Ascending aorta (tissue), 2 donors: ENCODE data around the gene PLCG2. TPM values are rescaled to one million over a fixed set of nuclear protein-coding genes. Genes with fewer than 3 reads are reported as not detected.

ENCODE experiments used
- DNase-seq, 2 donors: peaks; one replicate each; pipeline ENCODE4 v3.0.0-alpha.2; 2019; ENCODE audit warnings: low spot score in 2 of 2
- H3K27ac ChIP-seq, 2 donors: fragments of 200-600 bp; sonication (generic); one replicate each; pipeline ENCODE4 v1.5.1; 2016 to 2017; ENCODE audit warnings: mild to moderate bottlenecking in 1 of 2
- H3K27me3 ChIP-seq: fragments of 200-600 bp; sonication (generic); one replicate; pipeline ENCODE4 v1.5.1; 2017
- H3K36me3 ChIP-seq, 2 donors: fragments of 200-600 bp; sonication (generic); one replicate each; pipeline ENCODE4 v1.5.1; 2016
- H3K4me1 ChIP-seq, 2 donors: fragments of 200-600 bp; sonication (generic); one replicate each; pipeline ENCODE4 v1.5.1; 2016 to 2017; ENCODE audit warnings: mild to moderate bottlenecking in 1 of 2
- H3K4me3 ChIP-seq, 2 donors: fragments of 200-600 bp; sonication (generic); one replicate each; pipeline ENCODE4 v1.5.1; 2016 to 2017; ENCODE audit warnings: mild to moderate bottlenecking in 1 of 2
- H3K9me3 ChIP-seq, 2 donors: fragments of 200-600 bp; sonication (generic); one replicate each; pipeline ENCODE4 v1.5.1; 2016
- intact Hi-C: fragments of 100-400 bp; cut with DNase I; formaldehyde crosslinking; loops from one replicate; pipeline ENCODE4 v1.15.1; 2023
- total RNA-seq: library from RNA; depleted of rRNA; stranded (reverse); fragments of >200 nt; gene quantifications from one replicate; pipeline ENCODE4 v1.1.0, GENCODE V29; 2016
- TF ChIP-seq, protein P1 (sequence below), 3 experiments: fragments of 200-600 bp in 2 of 3; fragments of 450-650 bp in 1 of 3; sonication (generic) in 2 of 3; IDR thresholded peaks; one replicate each; pipeline ENCODE4 v1.5.1; 2016 to 2019; ENCODE audit warnings: antibody characterized with exemption in 3 of 3, mild to moderate bottlenecking in 1 of 3, moderate library complexity in 1 of 3

Gene PLCG2
- total RNA-seq, 1 donor from 2014 or later, result 34.2 TPM

DNA sequence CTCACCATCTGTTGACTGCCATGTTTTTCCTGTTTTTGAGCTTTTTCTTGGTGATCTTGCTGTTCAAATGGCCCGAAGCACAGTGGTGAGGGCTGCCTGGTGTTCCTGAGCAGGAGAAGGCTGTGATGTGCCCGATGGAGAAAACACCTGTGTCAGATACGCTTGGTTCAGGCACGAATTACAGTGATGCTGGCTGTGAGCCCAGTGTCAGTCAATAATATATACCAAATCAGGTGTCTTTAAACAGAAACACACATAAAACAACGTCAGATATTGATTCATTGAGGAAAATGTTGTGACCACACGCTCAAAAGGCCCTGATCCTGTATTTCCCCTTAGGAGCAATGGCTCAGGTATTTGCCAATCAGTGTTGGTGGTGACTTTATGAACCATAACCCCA lies 120.5 kb downstream of the PLCG2 start:
- TF ChIP-seq, protein P1, sequence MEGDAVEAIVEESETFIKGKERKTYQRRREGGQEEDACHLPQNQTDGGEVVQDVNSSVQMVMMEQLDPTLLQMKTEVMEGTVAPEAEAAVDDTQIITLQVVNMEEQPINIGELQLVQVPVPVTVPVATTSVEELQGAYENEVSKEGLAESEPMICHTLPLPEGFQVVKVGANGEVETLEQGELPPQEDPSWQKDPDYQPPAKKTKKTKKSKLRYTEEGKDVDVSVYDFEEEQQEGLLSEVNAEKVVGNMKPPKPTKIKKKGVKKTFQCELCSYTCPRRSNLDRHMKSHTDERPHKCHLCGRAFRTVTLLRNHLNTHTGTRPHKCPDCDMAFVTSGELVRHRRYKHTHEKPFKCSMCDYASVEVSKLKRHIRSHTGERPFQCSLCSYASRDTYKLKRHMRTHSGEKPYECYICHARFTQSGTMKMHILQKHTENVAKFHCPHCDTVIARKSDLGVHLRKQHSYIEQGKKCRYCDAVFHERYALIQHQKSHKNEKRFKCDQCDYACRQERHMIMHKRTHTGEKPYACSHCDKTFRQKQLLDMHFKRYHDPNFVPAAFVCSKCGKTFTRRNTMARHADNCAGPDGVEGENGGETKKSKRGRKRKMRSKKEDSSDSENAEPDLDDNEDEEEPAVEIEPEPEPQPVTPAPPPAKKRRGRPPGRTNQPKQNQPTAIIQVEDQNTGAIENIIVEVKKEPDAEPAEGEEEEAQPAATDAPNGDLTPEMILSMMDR (IDR thresholded peaks at IDR 0.05), result no peak
- intact Hi-C loops, result no loop called here
- Histone ChIP-seq H3K4me1 (no peaks in the 10 kb centered on the region), H3K27me3 (no peaks in the 10 kb centered on the region), H3K27ac (no peak overlapping the region), H3K36me3 (no peaks in the 10 kb centered on the region), H3K9me3 (no peaks in the 10 kb centered on the region), H3K4me3 (no peak overlapping the region)
- no peak for DNase-seq

DNA sequence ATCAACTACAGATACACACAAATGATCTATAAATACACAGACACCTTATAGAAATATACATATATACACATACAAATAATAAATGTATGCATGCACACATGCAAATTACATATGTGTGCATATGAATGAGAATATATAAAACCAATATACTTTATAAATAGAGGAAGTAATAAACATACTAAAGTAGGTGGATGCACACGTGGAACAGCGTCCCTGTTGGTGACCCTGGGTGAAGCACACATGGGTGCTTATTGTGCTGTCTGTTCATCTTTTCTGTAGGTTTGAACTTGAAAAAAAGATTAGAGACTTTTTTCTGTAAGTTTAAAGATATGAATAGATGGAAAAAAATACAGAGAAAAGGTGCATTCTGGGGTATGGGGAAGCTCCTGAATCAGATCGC lies 120.9 kb downstream of the PLCG2 start:
- TF ChIP-seq, protein P1 (IDR thresholded peaks at IDR 0.05), result no peak
- H3K27me3 ChIP-seq, result no peaks in the 10 kb centered on the region
- no peaks in the 10 kb centered on the region for H3K36me3 ChIP-seq
- no peak overlapping the region for H3K27ac ChIP-seq
- H3K9me3 ChIP-seq, result no peaks in the 10 kb centered on the region
- H3K4me3 ChIP-seq, result no peak overlapping the region
- DNase-seq, result no peak
- intact Hi-C loops, result no loop called here
- H3K4me1 ChIP-seq, result no peaks in the 10 kb centered on the region

DNA sequence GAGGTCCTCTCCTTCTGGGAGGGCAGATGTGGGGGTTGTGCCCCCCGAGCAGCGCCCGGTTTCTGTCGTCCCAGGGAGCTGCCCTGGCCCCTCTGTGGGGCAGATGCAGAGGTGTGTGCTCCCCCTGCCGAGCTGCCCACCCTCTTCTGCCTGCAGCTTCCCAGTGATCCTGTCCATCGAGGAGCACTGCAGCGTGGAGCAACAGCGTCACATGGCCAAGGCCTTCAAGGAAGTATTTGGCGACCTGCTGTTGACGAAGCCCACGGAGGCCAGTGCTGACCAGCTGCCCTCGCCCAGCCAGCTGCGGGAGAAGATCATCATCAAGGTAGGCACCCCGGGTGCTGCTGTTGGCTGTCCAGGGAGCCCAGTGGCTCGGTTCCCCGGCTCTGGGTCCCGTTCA lies 121.4 kb downstream of the PLCG2 start:
- Histone ChIP-seq H3K9me3 (no peaks in the 10 kb centered on the region), H3K36me3 (no peaks in the 10 kb centered on the region), H3K27ac (no peak overlapping the region), H3K4me3 (no peak overlapping the region), H3K27me3 (no peaks in the 10 kb centered on the region), H3K4me1 (no peaks in the 10 kb centered on the region)
- no peak for DNase-seq
- intact Hi-C loops, result no loop called here
- TF ChIP-seq, protein P1 (IDR thresholded peaks at IDR 0.05), result no peak

DNA sequence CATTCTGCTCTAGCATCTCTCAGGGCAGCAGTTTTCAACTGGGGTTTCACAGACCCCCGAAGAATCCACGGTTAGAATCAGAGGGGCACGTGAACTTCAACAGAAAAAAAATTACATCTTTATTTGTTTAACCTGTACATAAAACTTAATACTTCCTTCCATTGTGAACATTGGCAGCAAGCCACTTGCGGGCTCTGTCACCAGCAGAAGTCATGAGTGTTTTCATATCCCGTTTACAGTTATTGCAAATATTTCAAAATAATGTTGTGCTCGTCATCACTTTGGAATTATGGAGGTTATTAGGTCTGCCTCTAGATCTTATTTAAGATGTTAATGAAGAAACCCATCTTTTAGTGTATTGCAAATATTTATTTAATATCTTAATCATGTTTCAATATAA lies 122.4 kb downstream of the PLCG2 start:
- Histone ChIP-seq H3K27ac (no peak overlapping the region), H3K27me3 (no peaks in the 10 kb centered on the region), H3K9me3 (no peaks in the 10 kb centered on the region), H3K36me3 (no peaks in the 10 kb centered on the region), H3K4me1 (no peaks in the 10 kb centered on the region), H3K4me3 (no peak overlapping the region)
- no peak for DNase-seq
- TF ChIP-seq, protein P1 (IDR thresholded peaks at IDR 0.05), result no peak
- intact Hi-C loops, result no loop called here

DNA sequence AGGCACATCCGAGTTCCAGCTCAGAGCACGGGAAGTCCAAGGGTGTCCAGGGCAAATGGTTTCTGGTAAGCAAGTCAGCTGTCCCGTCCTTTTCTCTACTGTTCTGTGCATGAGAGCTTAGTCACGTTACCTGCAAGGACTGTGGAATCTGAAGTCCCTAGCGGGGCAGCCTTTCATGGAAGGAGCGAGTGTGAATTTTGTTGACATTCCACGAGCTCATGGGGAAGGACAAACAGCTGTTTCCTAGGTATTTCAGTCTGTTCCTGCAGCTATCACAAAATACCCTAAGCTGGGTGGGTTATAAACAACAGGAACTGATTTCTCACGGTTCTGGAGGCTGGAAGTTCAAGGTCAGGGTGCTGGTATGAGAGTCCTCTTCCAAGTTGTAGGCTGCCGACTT lies 122.9 kb downstream of the PLCG2 start:
- Histone ChIP-seq H3K4me3 (no peak overlapping the region), H3K27ac (no peak overlapping the region), H3K36me3 (no peaks in the 10 kb centered on the region), H3K27me3 (no peaks in the 10 kb centered on the region), H3K4me1 (no peaks in the 10 kb centered on the region), H3K9me3 (no peaks in the 10 kb centered on the region)
- DNase-seq, result no peak
- intact Hi-C loops, result no loop called here
- TF ChIP-seq, protein P1 (IDR thresholded peaks at IDR 0.05), result no peak

DNA sequence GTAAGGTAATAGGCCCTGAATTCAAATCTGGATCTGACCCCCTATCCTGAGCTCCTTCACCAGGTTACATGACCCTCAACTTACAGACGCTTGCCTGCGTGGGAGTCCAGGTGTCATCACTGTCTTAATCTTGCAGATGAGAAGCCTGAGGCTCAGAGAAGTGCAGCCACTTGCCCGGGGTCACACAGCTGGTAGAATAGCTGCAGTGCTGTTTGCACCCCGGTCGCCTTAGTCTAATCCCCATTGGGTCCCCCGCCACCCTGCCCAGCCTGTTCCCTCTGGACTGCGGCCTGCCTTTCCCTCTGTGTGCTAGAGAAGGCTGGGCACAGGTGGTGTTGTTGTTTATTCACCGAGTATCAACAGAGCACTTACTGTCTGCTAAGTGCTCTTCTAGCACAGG lies 125.2 kb downstream of the PLCG2 start:
- Histone ChIP-seq H3K9me3 (no peaks in the 10 kb centered on the region), H3K4me3 (no peak overlapping the region), H3K27me3 (no peaks in the 10 kb centered on the region), H3K27ac (no peak overlapping the region), H3K36me3 (no peaks in the 10 kb centered on the region), H3K4me1 (no peaks in the 10 kb centered on the region)
- intact Hi-C loops, result no loop called here
- TF ChIP-seq, protein P1 (IDR thresholded peaks at IDR 0.05), result no peak
- no peak for DNase-seq
